ENCODE data around the gene GSTM3. TPM values are rescaled to one million over a fixed set of nuclear protein-coding genes. Genes with fewer than 3 reads are reported as not detected.
A peak's percentile ranks its signal among the peaks of the same experiment; 100 is the strongest.

Gene GSTM3
- total RNA-seq, 1 donor from 2014 or later: 26.1 TPM

DNA sequence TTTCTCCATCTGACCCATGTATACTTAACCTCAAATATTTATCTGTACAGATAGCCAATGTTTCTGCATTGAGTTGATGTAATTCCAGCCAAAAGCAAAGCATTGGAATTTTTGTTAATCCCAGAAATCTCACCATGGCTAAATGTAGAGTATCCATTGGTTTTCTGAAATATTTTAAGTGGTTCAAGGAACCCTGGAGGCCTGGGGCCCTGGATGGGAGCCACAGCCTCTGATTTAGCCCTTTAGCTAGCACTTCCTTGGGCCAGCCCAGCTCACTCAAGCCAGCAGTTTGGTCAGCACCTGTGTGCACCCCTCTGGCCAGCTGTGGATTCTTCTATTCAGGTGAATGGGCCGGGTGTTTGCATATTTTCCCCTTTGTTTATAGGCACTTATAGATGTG, 41.7 kb upstream of the GSTM3 start:
- TF ChIP-seq EZH2 (IDR thresholded peaks at IDR 0.05; ENCODE audit: insufficient read depth, low read length): no peak
- TF ChIP-seq, protein P1, sequence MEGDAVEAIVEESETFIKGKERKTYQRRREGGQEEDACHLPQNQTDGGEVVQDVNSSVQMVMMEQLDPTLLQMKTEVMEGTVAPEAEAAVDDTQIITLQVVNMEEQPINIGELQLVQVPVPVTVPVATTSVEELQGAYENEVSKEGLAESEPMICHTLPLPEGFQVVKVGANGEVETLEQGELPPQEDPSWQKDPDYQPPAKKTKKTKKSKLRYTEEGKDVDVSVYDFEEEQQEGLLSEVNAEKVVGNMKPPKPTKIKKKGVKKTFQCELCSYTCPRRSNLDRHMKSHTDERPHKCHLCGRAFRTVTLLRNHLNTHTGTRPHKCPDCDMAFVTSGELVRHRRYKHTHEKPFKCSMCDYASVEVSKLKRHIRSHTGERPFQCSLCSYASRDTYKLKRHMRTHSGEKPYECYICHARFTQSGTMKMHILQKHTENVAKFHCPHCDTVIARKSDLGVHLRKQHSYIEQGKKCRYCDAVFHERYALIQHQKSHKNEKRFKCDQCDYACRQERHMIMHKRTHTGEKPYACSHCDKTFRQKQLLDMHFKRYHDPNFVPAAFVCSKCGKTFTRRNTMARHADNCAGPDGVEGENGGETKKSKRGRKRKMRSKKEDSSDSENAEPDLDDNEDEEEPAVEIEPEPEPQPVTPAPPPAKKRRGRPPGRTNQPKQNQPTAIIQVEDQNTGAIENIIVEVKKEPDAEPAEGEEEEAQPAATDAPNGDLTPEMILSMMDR (IDR thresholded peaks at IDR 0.05; ENCODE audit: insufficient read depth, low read depth, low read length): no peak
- Histone ChIP-seq H2AFZ (ENCODE audit: low read depth, low read length) (no peak overlapping the region), H3K36me3 (ENCODE audit: insufficient read depth, low read length) (no peaks in the 10 kb centered on the region), H3K9ac (ENCODE audit: low read length) (no peak overlapping the region), H3K4me3 (ENCODE audit: insufficient read depth, low read depth, low read length) (no peak overlapping the region), H3K9me3 (ENCODE audit: insufficient read depth, low read depth, low read length) (peaks cover 7% of the 10 kb centered on the region), H3K79me2 (ENCODE audit: insufficient read depth, low read length) (no peaks in the 10 kb centered on the region), H3K27me3 (ENCODE audit: insufficient read depth, low read length) (peaks cover 3% of the 10 kb centered on the region), H3K27ac (ENCODE audit: low read depth, low read length) (no peak overlapping the region), H4K20me1 (ENCODE audit: insufficient read depth, low read length) (no peaks in the 10 kb centered on the region), H3K4me2 (ENCODE audit: low read length) (no peak overlapping the region), H3K4me1 (ENCODE audit: insufficient read depth, low read length) (peaks cover 8% of the 10 kb centered on the region)
- no peaks in the 10 kb centered on the region for H3K36me3 Mint-ChIP-seq (ENCODE audit: low read depth, unreplicated experiment)
- peak; percentile 69 for DNase-seq (ENCODE audit: low read depth)
- no peak overlapping the region for H3K27ac Mint-ChIP-seq (ENCODE audit: unreplicated experiment)
- peaks cover 13% of the 10 kb centered on the region for H3K4me1 Mint-ChIP-seq (ENCODE audit: low read depth, unreplicated experiment)
- no peak for FAIRE-seq
- H3K27me3 Mint-ChIP-seq (ENCODE audit: low read depth, unreplicated experiment): peaks cover 20% of the 10 kb centered on the region
- no peak overlapping the region for H3K4me3 Mint-ChIP-seq (ENCODE audit: unreplicated experiment)
- H3K9me3 Mint-ChIP-seq (ENCODE audit: unreplicated experiment): peaks cover 9% of the 10 kb centered on the region

DNA sequence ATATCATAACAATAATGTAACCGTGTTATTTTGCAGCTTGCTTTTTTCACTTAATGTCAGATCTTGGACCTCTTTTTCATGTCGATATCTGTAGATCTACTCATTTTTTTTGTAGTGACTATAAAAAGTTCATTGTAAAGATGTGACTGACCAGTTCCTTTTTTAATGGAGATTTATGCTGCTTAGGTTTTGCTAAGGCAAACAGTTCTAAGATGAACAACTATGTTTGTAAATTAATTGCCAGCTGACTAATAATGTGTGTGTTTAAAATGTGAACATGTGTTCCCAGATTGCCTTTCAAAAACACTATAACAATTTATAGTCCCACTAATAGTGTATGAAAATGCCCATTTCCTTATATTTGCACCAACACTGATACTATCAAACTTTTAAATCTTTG, 41.0 kb upstream of the GSTM3 start:
- Mint-ChIP-seq H3K36me3 (ENCODE audit: low read depth, unreplicated experiment) (no peaks in the 10 kb centered on the region), H3K4me3 (ENCODE audit: unreplicated experiment) (no peak overlapping the region), H3K27ac (ENCODE audit: unreplicated experiment) (no peak overlapping the region), H3K9me3 (ENCODE audit: unreplicated experiment) (peaks cover 9% of the 10 kb centered on the region), H3K4me1 (ENCODE audit: low read depth, unreplicated experiment) (peaks cover 11% of the 10 kb centered on the region), H3K27me3 (ENCODE audit: low read depth, unreplicated experiment) (peaks cover 20% of the 10 kb centered on the region)
- Histone ChIP-seq H3K27ac (ENCODE audit: low read depth, low read length) (no peak overlapping the region), H3K9ac (ENCODE audit: low read length) (no peak overlapping the region), H2AFZ (ENCODE audit: low read depth, low read length) (no peak overlapping the region), H3K4me1 (ENCODE audit: insufficient read depth, low read length) (peaks cover 8% of the 10 kb centered on the region), H3K27me3 (ENCODE audit: insufficient read depth, low read length) (peaks cover 3% of the 10 kb centered on the region), H3K9me3 (ENCODE audit: insufficient read depth, low read depth, low read length) (peaks cover 7% of the 10 kb centered on the region), H3K4me3 (ENCODE audit: insufficient read depth, low read depth, low read length) (no peak overlapping the region), H3K36me3 (ENCODE audit: insufficient read depth, low read length) (no peaks in the 10 kb centered on the region), H4K20me1 (ENCODE audit: insufficient read depth, low read length) (no peaks in the 10 kb centered on the region), H3K79me2 (ENCODE audit: insufficient read depth, low read length) (no peaks in the 10 kb centered on the region), H3K4me2 (ENCODE audit: low read length) (no peak overlapping the region)
- DNase-seq (ENCODE audit: low read depth) (no peak), FAIRE-seq (no peak)
- no peak for TF ChIP-seq EZH2 (IDR thresholded peaks at IDR 0.05; ENCODE audit: insufficient read depth, low read length)
- TF ChIP-seq, protein P1 (IDR thresholded peaks at IDR 0.05; ENCODE audit: insufficient read depth, low read depth, low read length): no peak

DNA sequence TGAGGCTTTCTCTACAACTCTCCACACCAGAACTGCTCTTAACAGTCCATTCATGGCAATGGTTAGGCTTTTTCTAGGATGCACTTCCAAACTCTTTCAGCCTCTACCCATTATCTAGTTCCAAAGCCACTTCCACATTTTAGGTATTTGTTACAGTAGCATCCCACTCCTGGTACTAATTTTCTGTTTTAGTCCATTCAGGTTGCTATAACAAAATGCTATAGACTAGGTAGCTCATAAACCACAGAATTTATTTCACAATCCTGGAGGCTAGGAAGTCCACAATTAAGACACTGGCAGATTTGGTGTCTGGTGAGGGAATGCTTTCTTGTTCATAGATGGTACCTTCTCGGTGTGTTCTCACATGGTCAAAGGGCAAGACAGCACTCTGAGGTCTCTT, 40.1 kb upstream of the GSTM3 start:
- Histone ChIP-seq H3K9ac (ENCODE audit: low read length) (no peak overlapping the region), H3K79me2 (ENCODE audit: insufficient read depth, low read length) (no peaks in the 10 kb centered on the region), H2AFZ (ENCODE audit: low read depth, low read length) (no peak overlapping the region), H3K4me2 (ENCODE audit: low read length) (no peak overlapping the region), H3K36me3 (ENCODE audit: insufficient read depth, low read length) (no peaks in the 10 kb centered on the region), H3K27me3 (ENCODE audit: insufficient read depth, low read length) (peaks cover 3% of the 10 kb centered on the region), H3K4me1 (ENCODE audit: insufficient read depth, low read length) (peaks cover 8% of the 10 kb centered on the region), H3K9me3 (ENCODE audit: insufficient read depth, low read depth, low read length) (peaks cover 7% of the 10 kb centered on the region), H4K20me1 (ENCODE audit: insufficient read depth, low read length) (no peaks in the 10 kb centered on the region), H3K4me3 (ENCODE audit: insufficient read depth, low read depth, low read length) (no peak overlapping the region), H3K27ac (ENCODE audit: low read depth, low read length) (no peak overlapping the region)
- FAIRE-seq: no peak
- peaks cover 9% of the 10 kb centered on the region for H3K9me3 Mint-ChIP-seq (ENCODE audit: unreplicated experiment)
- TF ChIP-seq, protein P1 (IDR thresholded peaks at IDR 0.05; ENCODE audit: insufficient read depth, low read depth, low read length): no peak
- no peak for TF ChIP-seq EZH2 (IDR thresholded peaks at IDR 0.05; ENCODE audit: insufficient read depth, low read length)
- peaks cover 18% of the 10 kb centered on the region for H3K27me3 Mint-ChIP-seq (ENCODE audit: low read depth, unreplicated experiment)
- no peak overlapping the region for H3K27ac Mint-ChIP-seq (ENCODE audit: unreplicated experiment)
- no peak for DNase-seq (ENCODE audit: low read depth)
- peaks cover 11% of the 10 kb centered on the region for H3K4me1 Mint-ChIP-seq (ENCODE audit: low read depth, unreplicated experiment)
- no peaks in the 10 kb centered on the region for H3K36me3 Mint-ChIP-seq (ENCODE audit: low read depth, unreplicated experiment)
- no peak overlapping the region for H3K4me3 Mint-ChIP-seq (ENCODE audit: unreplicated experiment)

All from astrocyte (in vitro differentiated cells and primary cell).